Endometrial microvascular endothelial cells (primary cell): ENCODE data around the gene ACOT6. TPM values are rescaled to one million over a fixed set of nuclear protein-coding genes. Genes with fewer than 3 reads are reported as not detected.
"Not testable (repeated sequence)": the region's sequence is repeated elsewhere in the genome, so short reads cannot be mapped to it uniquely, and the experiment has no call there.

Experiments
- in situ Hi-C: cut with HindIII; loops from 2 replicates; pipeline ENCODE4 v1.10.0; 2017; ENCODE audit warnings: low sequenced_read_pairs, low pct_unique_long_range_greater_than_20kb; ENCODE audit errors: inconsistent ontology term
- total RNA-seq: library from RNA; depleted of rRNA; stranded (reverse); fragments of >200 nt; gene quantifications from one replicate; pipeline ENCODE4 v1.2.3, GENCODE V29; 2015; ENCODE audit errors: inconsistent ontology term

Gene ACOT6
- total RNA-seq = not detected

- in situ Hi-C loops = no loop called here
Observed at GRCh38 chr14:73612339-73613045, at the start of gene ACOT6. ACOT6 (plus strand) TSS chr14:73612517; CDS start chr14:73612572, 55 bp downstream.

- in situ Hi-C loops = not testable (repeated sequence)
Observed at GRCh38 chr14:73562696-73563095, 49.6 kb upstream of the ACOT6 start.

GRCh38 chr14:73566431-73566830, 45.9 kb upstream of the ACOT6 start:
- in situ Hi-C loops = not testable (repeated sequence)

- in situ Hi-C loops = not testable (repeated sequence)
Observed at GRCh38 chr14:73566935-73567334, 45.4 kb upstream of the ACOT6 start.

- in situ Hi-C loops = no loop called here
Observed at GRCh38 chr14:73567358-73567757, 45.0 kb upstream of the ACOT6 start.

GRCh38 chr14:73567951-73568885, 44.1 kb upstream of the ACOT6 start:
- in situ Hi-C loops = no loop called here

GRCh38 chr14:73568886-73569184, 43.5 kb upstream of the ACOT6 start:
- in situ Hi-C loops = not testable (repeated sequence)

GRCh38 chr14:73569185-73569958, 42.9 kb upstream of the ACOT6 start, which contains the start of gene ACOT2:
ACOT2 (plus strand) TSS chr14:73569213; CDS start chr14:73569241, 28 bp downstream.
- in situ Hi-C loops = not testable (repeated sequence)

GRCh38 chr14:73570913-73571312, 41.4 kb upstream of the ACOT6 start:
- in situ Hi-C loops = not testable (repeated sequence)

GRCh38 chr14:73573034-73573433, 39.3 kb upstream of the ACOT6 start:
- in situ Hi-C loops = not testable (repeated sequence)

- in situ Hi-C loops = not testable (repeated sequence)
Observed at GRCh38 chr14:73573740-73574139, 38.6 kb upstream of the ACOT6 start.

GRCh38 chr14:73574251-73574650, 38.1 kb upstream of the ACOT6 start:
- in situ Hi-C loops = not testable (repeated sequence)

- in situ Hi-C loops = no loop called here
Observed at GRCh38 chr14:73576391-73576790, 35.9 kb upstream of the ACOT6 start.

GRCh38 chr14:73577214-73577613, 35.1 kb upstream of the ACOT6 start:
- in situ Hi-C loops = not testable (repeated sequence)

- in situ Hi-C loops = not testable (repeated sequence)
Observed at GRCh38 chr14:73582102-73582979, 30.0 kb upstream of the ACOT6 start.

- in situ Hi-C loops = no loop called here
Observed at GRCh38 chr14:73588695-73589094, 23.6 kb upstream of the ACOT6 start.

GRCh38 chr14:73589116-73589515, 23.2 kb upstream of the ACOT6 start:
- in situ Hi-C loops = no loop called here

- in situ Hi-C loops = not testable (repeated sequence)
Observed at GRCh38 chr14:73590673-73591004, 21.7 kb upstream of the ACOT6 start.
